NCI-H748 treated with DMSO at 0.1 percent for 48 hours (cell line): ENCODE data around the gene SPATA20.

Experiments
- DNase-seq: peaks from one replicate; lab custom pipeline; 2025; lab: John Stamatoyannopoulos, UW

SPATA20 gene

GRCh38 chr17:50602836-50603235 lies 55.9 kb downstream of the SPATA20 start:
- DNase-seq = no peak

- DNase-seq = peak; percentile 5
Measured at GRCh38 chr17:50603340-50603739, 56.4 kb downstream of the SPATA20 start.

- DNase-seq = no peak
Measured at GRCh38 chr17:50604513-50604912, 57.5 kb downstream of the SPATA20 start.

GRCh38 chr17:50605429-50605828 lies 58.5 kb downstream of the SPATA20 start:
- no peak for DNase-seq
